Measurements from ENCODE around the gene CDK5RAP2.

DNA sequence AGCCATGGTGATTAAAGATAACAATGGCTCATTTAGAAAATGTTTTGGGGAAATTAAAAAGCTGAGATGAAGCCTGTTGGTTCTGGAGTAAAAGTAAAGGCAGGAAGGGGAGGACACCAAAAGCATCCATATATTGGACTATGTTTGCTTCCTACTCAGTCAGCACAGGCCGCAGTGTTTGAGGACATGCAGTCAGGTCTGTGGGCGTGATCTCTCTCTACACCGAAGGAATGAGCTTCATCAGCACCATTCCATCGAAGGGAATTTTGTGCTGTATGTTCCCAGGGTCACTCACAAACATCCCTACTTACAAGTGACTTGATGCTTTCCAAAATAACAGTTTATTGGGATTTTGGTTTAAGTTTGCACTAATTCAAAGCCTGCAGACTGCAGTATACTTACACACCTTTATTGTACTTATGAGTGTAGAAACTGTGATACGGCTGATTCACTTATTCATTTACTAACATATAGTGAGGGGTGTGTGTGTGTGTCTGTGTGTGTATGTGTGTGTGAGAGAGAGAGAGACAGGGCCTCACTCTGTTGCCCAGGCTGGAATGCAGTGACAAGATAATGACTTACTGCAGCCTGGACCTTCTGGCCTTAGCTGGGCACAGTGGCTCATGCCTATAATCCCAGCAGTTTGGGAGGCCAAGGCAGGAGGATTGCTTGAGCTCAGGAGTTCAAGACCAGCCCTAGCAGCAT lies 13.4 kb upstream of the CDK5RAP2 start:
- TF ChIP-seq, protein P1, sequence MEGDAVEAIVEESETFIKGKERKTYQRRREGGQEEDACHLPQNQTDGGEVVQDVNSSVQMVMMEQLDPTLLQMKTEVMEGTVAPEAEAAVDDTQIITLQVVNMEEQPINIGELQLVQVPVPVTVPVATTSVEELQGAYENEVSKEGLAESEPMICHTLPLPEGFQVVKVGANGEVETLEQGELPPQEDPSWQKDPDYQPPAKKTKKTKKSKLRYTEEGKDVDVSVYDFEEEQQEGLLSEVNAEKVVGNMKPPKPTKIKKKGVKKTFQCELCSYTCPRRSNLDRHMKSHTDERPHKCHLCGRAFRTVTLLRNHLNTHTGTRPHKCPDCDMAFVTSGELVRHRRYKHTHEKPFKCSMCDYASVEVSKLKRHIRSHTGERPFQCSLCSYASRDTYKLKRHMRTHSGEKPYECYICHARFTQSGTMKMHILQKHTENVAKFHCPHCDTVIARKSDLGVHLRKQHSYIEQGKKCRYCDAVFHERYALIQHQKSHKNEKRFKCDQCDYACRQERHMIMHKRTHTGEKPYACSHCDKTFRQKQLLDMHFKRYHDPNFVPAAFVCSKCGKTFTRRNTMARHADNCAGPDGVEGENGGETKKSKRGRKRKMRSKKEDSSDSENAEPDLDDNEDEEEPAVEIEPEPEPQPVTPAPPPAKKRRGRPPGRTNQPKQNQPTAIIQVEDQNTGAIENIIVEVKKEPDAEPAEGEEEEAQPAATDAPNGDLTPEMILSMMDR (IDR thresholded peaks at IDR 0.05) = no peak
- TF ChIP-seq POLR2A (IDR thresholded peaks at IDR 0.05) = no peak
